ENCODE results near the gene RPS25.

GRCh38 chr11:119025978-119026766 is 8.0 kb upstream of the RPS25 start:
- TF ChIP-seq, protein P1, sequence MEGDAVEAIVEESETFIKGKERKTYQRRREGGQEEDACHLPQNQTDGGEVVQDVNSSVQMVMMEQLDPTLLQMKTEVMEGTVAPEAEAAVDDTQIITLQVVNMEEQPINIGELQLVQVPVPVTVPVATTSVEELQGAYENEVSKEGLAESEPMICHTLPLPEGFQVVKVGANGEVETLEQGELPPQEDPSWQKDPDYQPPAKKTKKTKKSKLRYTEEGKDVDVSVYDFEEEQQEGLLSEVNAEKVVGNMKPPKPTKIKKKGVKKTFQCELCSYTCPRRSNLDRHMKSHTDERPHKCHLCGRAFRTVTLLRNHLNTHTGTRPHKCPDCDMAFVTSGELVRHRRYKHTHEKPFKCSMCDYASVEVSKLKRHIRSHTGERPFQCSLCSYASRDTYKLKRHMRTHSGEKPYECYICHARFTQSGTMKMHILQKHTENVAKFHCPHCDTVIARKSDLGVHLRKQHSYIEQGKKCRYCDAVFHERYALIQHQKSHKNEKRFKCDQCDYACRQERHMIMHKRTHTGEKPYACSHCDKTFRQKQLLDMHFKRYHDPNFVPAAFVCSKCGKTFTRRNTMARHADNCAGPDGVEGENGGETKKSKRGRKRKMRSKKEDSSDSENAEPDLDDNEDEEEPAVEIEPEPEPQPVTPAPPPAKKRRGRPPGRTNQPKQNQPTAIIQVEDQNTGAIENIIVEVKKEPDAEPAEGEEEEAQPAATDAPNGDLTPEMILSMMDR (IDR thresholded peaks at IDR 0.05) = no peak
- no peak for TF ChIP-seq POLR2AphosphoS5 (IDR thresholded peaks at IDR 0.05)
- TF ChIP-seq POLR2A (IDR thresholded peaks at IDR 0.05) = no peak

All from sigmoid colon (tissue), 4 donors.